SK-N-MC (cell line): ENCODE data around the gene TAS2R42.

Source experiments
- EZH2 ChIP-seq: fragments of 200-600 bp; sonication (generic); IDR thresholded peaks from one replicate; pipeline ENCODE4 v1.6.1; 2017; ENCODE audit warnings: antibody characterized with exemption
- POLR2AphosphoS5 ChIP-seq: IDR thresholded peaks from 2 replicates; pipeline ENCODE4 v1.6.1; 2012; ENCODE audit warnings: mild to moderate bottlenecking, low read depth, low read length, borderline replicate concordance

DNA sequence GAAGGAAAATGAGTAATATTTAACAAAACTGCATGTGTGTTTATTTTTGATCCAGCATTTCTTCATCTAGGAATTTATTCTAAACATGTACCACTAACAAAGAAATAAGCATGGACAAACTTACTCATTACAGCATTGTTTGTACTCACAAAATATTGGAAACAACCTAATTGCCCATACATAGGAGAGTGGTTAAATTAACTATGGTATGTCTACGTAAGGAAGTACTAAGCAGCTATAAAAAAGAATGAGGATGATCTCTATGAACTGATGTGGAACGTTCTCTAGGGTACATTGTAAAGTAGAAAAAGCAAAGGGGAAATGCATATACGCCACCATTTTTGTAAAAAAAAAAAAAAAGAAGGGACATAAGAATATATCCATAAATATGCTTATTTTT is 17.4 kb upstream of the TAS2R42 start:
- TF ChIP-seq POLR2AphosphoS5 (no peak), EZH2 (no peak)
